HCEC 1CT (cell line): ENCODE results near the gene VKORC1L1.
"Not testable (repeated sequence)": the region's sequence is repeated elsewhere in the genome, so short reads cannot be mapped to it uniquely, and the experiment has no call there.

ENCODE experiments used
- DNase-seq: peaks from one replicate; pipeline ENCODE4 v3.0.0-alpha.2; 2017

The VKORC1L1 gene

DNA sequence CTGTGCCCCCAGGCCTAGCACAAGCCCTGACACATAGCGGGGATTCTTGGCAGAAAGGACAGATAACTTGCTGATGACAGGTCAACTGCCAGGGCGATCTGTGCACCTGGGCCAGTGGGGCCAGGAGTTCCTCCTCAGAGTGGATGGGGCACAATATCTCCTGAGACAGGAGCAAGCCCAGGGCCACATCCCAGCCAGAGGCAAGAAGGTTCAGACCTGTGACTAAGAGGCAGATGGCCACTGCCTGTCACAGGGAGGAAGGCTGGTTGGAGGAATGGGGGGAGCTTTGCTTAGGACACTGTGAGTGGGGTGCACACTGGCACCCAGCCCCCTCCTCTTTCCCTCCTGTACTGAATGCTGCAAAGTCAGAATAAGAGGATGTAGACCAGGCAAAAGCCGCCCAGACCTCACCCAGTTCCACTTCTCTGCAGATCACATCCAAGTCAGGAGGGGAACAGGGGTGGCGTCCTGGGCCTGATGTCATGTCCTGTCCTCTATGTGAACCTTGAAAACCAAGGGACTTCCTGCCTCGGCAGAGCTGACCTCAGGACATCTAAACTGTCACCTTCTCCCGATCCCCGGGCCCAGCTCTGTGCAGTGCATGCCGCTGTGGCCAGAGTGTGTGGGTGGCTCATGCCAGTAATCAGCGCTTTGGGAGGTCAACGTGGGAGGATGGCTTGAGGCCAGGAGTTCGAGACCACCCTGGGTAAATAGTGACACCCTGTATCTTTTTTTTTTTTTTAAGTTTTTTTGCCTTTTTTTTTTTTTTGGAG, 107.8 kb downstream of the VKORC1L1 start:
- no peak for DNase-seq

- peak; percentile 85 for DNase-seq
Measured at GRCh38 chr7:65981965-65982792, 109.3 kb downstream of the VKORC1L1 start, which contains the start of gene GUSB. Gene GUSB (minus strand): TSS chr7:65982213. CDS start chr7:65982183, 30 bp downstream.

- no peak for DNase-seq
Measured at GRCh38 chr7:65983965-65984658, 111.2 kb downstream of the VKORC1L1 start.

DNA sequence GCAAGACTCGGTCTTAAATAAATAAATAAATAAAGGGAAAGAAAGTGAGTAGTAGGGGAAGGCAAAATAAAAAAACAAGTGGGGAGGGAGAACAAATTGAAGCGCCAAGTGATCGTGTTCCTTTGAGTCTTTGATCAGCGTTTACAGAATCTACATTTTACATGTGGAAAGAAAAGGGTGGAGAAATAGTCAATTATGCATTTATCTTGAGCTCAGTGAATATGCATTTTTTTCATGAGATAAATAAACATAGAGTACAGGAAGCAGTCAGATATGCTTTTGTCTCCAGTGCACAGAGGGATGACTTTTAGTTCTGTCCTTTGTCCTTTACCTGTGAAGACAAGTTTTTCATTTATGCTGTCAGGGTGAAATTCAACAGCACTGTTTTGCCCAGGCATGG, 115.2 kb downstream of the VKORC1L1 start:
- DNase-seq = no peak

DNA sequence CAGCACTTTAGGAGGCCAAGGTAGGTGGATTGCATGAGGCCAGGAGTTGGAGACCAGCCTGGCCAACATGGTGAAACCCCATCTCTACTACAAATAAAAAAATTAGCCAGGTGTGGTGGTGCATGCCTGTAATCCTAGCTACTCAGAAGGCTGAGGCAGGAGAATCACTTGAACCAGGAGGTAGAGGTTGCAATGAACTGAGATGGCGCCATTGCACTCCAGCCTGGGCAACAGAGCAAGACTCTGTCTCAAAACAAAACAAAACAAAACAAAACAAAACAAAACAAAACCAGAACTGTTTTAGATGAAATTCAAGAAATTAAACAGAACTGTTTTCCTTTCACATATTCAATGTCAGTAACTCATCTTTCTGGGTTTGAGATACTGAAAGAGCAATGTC, 115.6 kb downstream of the VKORC1L1 start:
- not testable (repeated sequence) for DNase-seq

DNA sequence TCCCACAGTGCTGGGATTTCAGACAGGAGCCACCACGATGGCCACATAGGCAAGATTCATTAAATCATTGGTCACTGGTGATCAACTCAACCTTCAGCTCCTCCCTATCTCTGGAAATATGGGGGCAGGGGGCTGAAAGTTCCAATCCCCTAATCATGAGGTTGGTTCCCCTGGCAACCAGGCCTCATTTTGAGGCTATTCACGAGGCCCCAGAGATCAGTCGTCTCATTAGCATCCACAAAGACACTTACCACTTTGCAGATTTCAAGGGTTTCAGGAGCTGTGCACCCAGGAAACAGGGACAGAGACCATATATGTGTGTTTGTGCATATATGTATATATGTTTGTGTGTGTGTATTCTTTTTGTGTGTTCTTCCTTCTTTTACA, 116.8 kb downstream of the VKORC1L1 start:
- DNase-seq = no peak

DNA sequence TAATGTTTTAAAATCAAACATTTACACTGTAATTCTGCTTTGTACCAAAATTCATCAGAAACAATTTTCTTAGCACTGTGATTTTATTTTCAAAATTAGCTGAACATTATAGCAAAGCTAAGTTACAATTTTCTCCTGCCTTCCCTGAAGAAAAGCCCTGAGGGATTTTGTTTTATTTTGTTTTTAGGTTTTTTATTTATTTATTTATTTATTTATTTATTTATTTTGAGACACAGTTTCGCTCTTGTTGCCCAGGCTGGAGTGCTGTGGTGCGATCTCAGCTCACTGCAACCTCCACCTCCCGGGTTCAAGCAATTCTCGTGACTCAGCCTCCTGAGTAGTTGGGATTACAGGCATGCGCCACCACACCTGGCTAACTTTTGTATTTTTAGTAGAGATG, 119.0 kb downstream of the VKORC1L1 start:
- not testable (repeated sequence) for DNase-seq

DNA sequence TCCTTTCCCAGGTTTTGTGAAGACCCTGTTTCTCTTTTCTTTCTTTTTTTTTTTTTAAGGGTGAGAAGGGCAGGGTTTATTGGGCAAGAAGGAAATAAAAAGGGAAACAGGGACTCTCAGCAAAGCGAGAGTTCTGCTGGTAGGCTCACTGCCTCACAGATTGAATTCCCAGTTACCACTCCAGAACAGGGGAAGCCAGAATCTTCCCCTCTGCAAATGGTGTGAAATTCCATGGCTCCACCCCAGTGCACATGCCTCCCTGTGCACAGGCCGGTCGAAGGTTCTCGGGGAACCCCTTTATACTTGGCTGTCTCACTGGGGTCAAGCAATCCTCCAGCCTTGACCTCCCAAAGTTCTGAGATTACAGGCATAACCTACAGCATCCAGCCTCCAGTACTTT, 119.7 kb downstream of the VKORC1L1 start:
- DNase-seq = no peak

GRCh38 chr7:65994984-65995383, 122.1 kb downstream of the VKORC1L1 start:
- not testable (repeated sequence) for DNase-seq

- not testable (repeated sequence) for DNase-seq
Measured at GRCh38 chr7:66000823-66001417, 128.0 kb downstream of the VKORC1L1 start.

DNA sequence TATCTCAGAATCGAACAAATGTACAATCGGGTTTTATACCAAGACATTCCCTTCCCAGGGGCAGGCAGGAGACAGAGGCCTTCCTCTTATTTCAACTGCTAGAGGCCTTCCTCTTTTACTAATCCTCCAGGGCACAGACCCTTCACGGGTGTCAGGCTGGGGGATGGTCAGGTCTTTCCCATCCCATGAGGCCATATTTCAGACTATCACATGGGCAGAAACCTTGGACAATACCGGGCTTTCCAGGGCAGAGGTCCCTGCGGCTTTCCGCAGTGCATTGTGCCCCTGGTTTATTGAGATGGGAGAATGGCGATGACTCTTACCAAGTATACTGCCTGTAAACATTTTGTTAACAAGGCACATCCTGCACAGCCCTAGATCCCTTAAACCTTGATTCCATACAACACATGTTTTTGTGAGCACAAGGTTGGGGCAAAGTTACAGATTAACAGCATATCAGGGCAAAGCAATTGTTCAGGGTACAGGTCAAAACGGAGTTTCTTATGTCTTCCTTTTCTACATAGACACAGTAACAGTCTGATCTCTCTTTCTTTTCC, 132.3 kb downstream of the VKORC1L1 start:
- DNase-seq = not testable (repeated sequence)

DNA sequence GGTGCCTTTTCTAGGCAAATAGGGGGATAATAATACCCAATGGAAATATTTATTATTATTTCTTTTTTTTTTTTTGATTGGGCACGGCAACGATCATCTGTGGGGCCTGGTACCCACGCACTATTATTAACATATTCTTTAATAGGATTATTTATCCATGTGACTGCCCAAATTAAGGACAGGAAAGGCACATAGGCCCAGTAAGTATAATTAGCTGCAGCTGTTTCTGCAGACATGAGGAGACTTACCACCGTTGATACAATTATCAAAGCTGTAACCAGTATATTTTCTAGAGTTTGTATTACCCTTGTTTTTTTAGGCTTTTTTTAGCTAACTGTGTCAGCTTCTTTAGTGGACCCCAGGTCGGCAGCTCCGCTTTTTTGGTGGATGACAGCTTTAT, 134.4 kb downstream of the VKORC1L1 start:
- DNase-seq = no peak
